SK-N-SH treated with all-trans-retinoic acid at 6 μM for 48 hours (cell line): Measurements from ENCODE around the gene TMPRSS11E.

Experiments used
- PATZ1 ChIP-seq: fragments of 250-450 bp; sonication (Bioruptor Pico); IDR thresholded peaks from 2 replicates; pipeline ENCODE4 v1.8.0; 2020; ENCODE audit warnings: mild to moderate bottlenecking, moderate library complexity, borderline replicate concordance
- TCF4 ChIP-seq: fragments of 250-450 bp; sonication (Bioruptor Pico); IDR thresholded peaks from 2 replicates; pipeline ENCODE4 v1.8.0; 2021; ENCODE audit warnings: mild to moderate bottlenecking, moderate library complexity, borderline replicate concordance
- TOX ChIP-seq: fragments of 250-450 bp; sonication (Bioruptor Pico); IDR thresholded peaks from 2 replicates; pipeline ENCODE4 v1.8.0; 2021; ENCODE audit warnings: mild to moderate bottlenecking, moderate library complexity, borderline replicate concordance
- ZFP3 ChIP-seq: fragments of 250-450 bp; sonication (Bioruptor Pico); IDR thresholded peaks from 2 replicates; pipeline ENCODE4 v1.5.0; 2020; ENCODE audit warnings: mild to moderate bottlenecking, moderate library complexity
- ZNF8 ChIP-seq: fragments of 450-650 bp; formaldehyde crosslinking; IDR thresholded peaks from 2 replicates; pipeline ENCODE4 v1.5.0; 2020; ENCODE audit warnings: mild to moderate bottlenecking, moderate library complexity

GRCh38 chr4:68445111-68445510 is 2.2 kb upstream of the TMPRSS11E start:
- TF ChIP-seq TCF4 (CRISPR knock-in tag), result no peak
- no peak for TF ChIP-seq ZNF8 (CRISPR knock-in tag)
- no peak for TF ChIP-seq ZFP3 (CRISPR knock-in tag)
- no peak for TF ChIP-seq PATZ1 (CRISPR knock-in tag)
- no peak for TF ChIP-seq TOX (CRISPR knock-in tag)
